H9 (cell line): Measurements from ENCODE around the gene GALR2. TPM values are rescaled to one million over a fixed set of nuclear protein-coding genes. Genes with fewer than 3 reads are reported as not detected.

Experiments
- DNase-seq: peaks from one replicate; pipeline ENCODE4 v3.0.0-alpha.2; 2017
- H2AFZ ChIP-seq: one replicate; pipeline ENCODE4 v1.6.1; 2013; ENCODE audit warnings: mild to moderate bottlenecking, low read length, control low read depth, moderate library complexity
- H2AK5ac ChIP-seq: 2 replicates; pipeline ENCODE4 v1.6.1; 2013; ENCODE audit warnings: low read length, control low read depth, mixed read lengths; ENCODE audit not compliant: insufficient read length
- H2BK120ac ChIP-seq: one replicate; pipeline ENCODE4 v1.6.1; 2013; ENCODE audit warnings: low read depth, mild to moderate bottlenecking, low read length, control low read depth, inconsistent platforms; ENCODE audit not compliant: poor library complexity, severe bottlenecking
- H2BK12ac ChIP-seq: 2 replicates; pipeline ENCODE4 v1.6.1; 2013; ENCODE audit warnings: low read length, control low read depth, mixed read lengths, low read depth; ENCODE audit not compliant: insufficient read length
- H2BK15ac ChIP-seq: 2 replicates; pipeline ENCODE4 v1.6.1; 2013; ENCODE audit warnings: low read depth, low read length, control low read depth
- H2BK20ac ChIP-seq: one replicate; pipeline ENCODE4 v1.6.1; 2013; ENCODE audit warnings: low read depth, mild to moderate bottlenecking, low read length, control low read depth, inconsistent platforms; ENCODE audit not compliant: poor library complexity, severe bottlenecking
- H2BK5ac ChIP-seq: 2 replicates; pipeline ENCODE4 v1.6.1; 2013; ENCODE audit warnings: low read length, control low read depth, mixed read lengths; ENCODE audit not compliant: insufficient read length
- H3K14ac ChIP-seq: 2 replicates; pipeline ENCODE4 v1.6.1; 2013; ENCODE audit warnings: low read length, control low read depth; ENCODE audit not compliant: insufficient read depth
- H3K18ac ChIP-seq: 2 replicates; pipeline ENCODE4 v1.6.1; 2013; ENCODE audit warnings: low read depth, mild to moderate bottlenecking, mixed read lengths, low read length, control low read depth; ENCODE audit not compliant: insufficient read length
- H3K23ac ChIP-seq: 2 replicates; pipeline ENCODE4 v1.6.1; 2013; ENCODE audit warnings: low read length, control low read depth, mixed read lengths, low read depth; ENCODE audit not compliant: insufficient read length
- H3K23me2 ChIP-seq: 2 replicates; pipeline ENCODE4 v1.6.1; 2013; ENCODE audit warnings: low read depth, mild to moderate bottlenecking, mixed read lengths, low read length, control low read depth; ENCODE audit not compliant: insufficient read length, poor library complexity, severe bottlenecking
- H3K27ac ChIP-seq: 2 replicates; pipeline ENCODE4 v1.5.1; 2013; ENCODE audit warnings: low read length, control low read depth, mixed read lengths, low read depth; ENCODE audit not compliant: insufficient read length
- H3K27me3 ChIP-seq: 2 replicates; pipeline ENCODE4 v1.6.1; 2013; ENCODE audit warnings: low read length, control low read depth, inconsistent platforms; ENCODE audit not compliant: insufficient read depth
- H3K4ac ChIP-seq: 2 replicates; pipeline ENCODE4 v1.6.1; 2013; ENCODE audit warnings: low read depth, mild to moderate bottlenecking, control low read depth, inconsistent platforms, low read length, moderate library complexity
- H3K4me1 ChIP-seq: 2 replicates; pipeline ENCODE4 v1.6.1; 2013; ENCODE audit warnings: low read length, control low read depth, inconsistent platforms; ENCODE audit not compliant: insufficient read depth
- H3K4me2 ChIP-seq: 2 replicates; pipeline ENCODE4 v1.6.1; 2013; ENCODE audit warnings: low read length, control low read depth, mixed read lengths; ENCODE audit not compliant: insufficient read length, insufficient read depth
- H3K56ac ChIP-seq: 2 replicates; pipeline ENCODE4 v1.6.1; 2013; ENCODE audit warnings: low read depth, mild to moderate bottlenecking, mixed read lengths, low read length, control low read depth; ENCODE audit not compliant: insufficient read length
- H3K79me1 ChIP-seq: 2 replicates; pipeline ENCODE4 v1.6.1; 2013; ENCODE audit warnings: low read depth, mild to moderate bottlenecking, moderate library complexity, low read length, control low read depth, inconsistent platforms; ENCODE audit not compliant: insufficient read depth, poor library complexity, severe bottlenecking
- H3K79me2 ChIP-seq: 2 replicates; pipeline ENCODE4 v1.6.1; 2013; ENCODE audit warnings: low read length, control low read depth, inconsistent platforms; ENCODE audit not compliant: insufficient read depth
- H3K9ac ChIP-seq: 2 replicates; pipeline ENCODE4 v1.6.1; 2013; ENCODE audit warnings: low read length, control low read depth, mixed read lengths; ENCODE audit not compliant: insufficient read length; ENCODE audit errors: extremely low read depth
- H3K9me3 ChIP-seq: one replicate; pipeline ENCODE4 v1.6.1; 2013; ENCODE audit warnings: low read depth, low read length, inconsistent platforms; ENCODE audit not compliant: control insufficient read depth
- H3T11ph ChIP-seq: one replicate; pipeline ENCODE4 v1.6.1; 2013; ENCODE audit warnings: mild to moderate bottlenecking, low read length, control low read depth, inconsistent platforms
- H4K20me1 ChIP-seq: one replicate; pipeline ENCODE4 v1.6.1; 2013; ENCODE audit not compliant: control insufficient read depth, insufficient read length, insufficient read depth
- H4K5ac ChIP-seq: 2 replicates; pipeline ENCODE4 v1.6.1; 2013; ENCODE audit warnings: low read depth, mild to moderate bottlenecking, mixed read lengths, low read length, control low read depth; ENCODE audit not compliant: insufficient read length
- H4K8ac ChIP-seq: replicated peaks from 2 replicates; pipeline ENCODE4 v1.6.1; 2013; ENCODE audit warnings: low read length, control low read depth, mixed read lengths, low read depth; ENCODE audit not compliant: insufficient read length
- H4K91ac ChIP-seq: 2 replicates; pipeline ENCODE4 v1.6.1; 2013; ENCODE audit warnings: low read depth, mild to moderate bottlenecking, moderate library complexity, mixed read lengths, low read length, control low read depth; ENCODE audit not compliant: insufficient read length
- H3K27ac Mint-ChIP-seq, 3 experiments: 2 replicates in 2 of 3; 3 replicates in 1 of 3; pipeline ENCODE4 v1.8.0; 2020 to 2021; ENCODE audit warnings: mixed read lengths in 3 of 3, mild to moderate bottlenecking in 1 of 3, moderate library complexity in 1 of 3
- H3K27me3 Mint-ChIP-seq: 2 replicates; pipeline ENCODE4 v1.8.0; 2021; ENCODE audit warnings: low read depth, mild to moderate bottlenecking, moderate library complexity, mixed read lengths
- H3K36me3 Mint-ChIP-seq, 3 experiments: 2 replicates in 2 of 3; 3 replicates in 1 of 3; pipeline ENCODE4 v1.8.0; 2020 to 2021; ENCODE audit warnings: low read depth in 3 of 3, mixed read lengths in 3 of 3; ENCODE audit not compliant: insufficient read depth in 1 of 3
- H3K4me1 Mint-ChIP-seq, 2 experiments: 2 replicates each; pipeline ENCODE4 v1.8.0; 2020; ENCODE audit warnings: mixed read lengths in 2 of 2
- H3K4me3 Mint-ChIP-seq, 2 experiments: 2 replicates in 1 of 2; 3 replicates in 1 of 2; pipeline ENCODE4 v1.8.0; 2020 to 2021; ENCODE audit warnings: mild to moderate bottlenecking in 2 of 2, mixed read lengths in 2 of 2, moderate library complexity in 1 of 2
- H3K9me3 Mint-ChIP-seq, 2 experiments: 2 replicates in 1 of 2; 3 replicates in 1 of 2; pipeline ENCODE4 v1.8.0; 2020; ENCODE audit warnings: mild to moderate bottlenecking in 2 of 2, mixed read lengths in 2 of 2, moderate library complexity in 1 of 2
- CTCF ChIP-seq: fragments of 200-600 bp; sonication (generic); conservative IDR thresholded peaks from 3 replicates; pipeline ENCODE4 v1.8.0; 2021; ENCODE audit warnings: antibody characterized with exemption, mild to moderate bottlenecking
- WGBS: extraction: QIAGEN DNeasy Blood & Tissue Kit; methylation state at CpG from one replicate; pipeline ENCODE4 v1.1.7; 2013; ENCODE audit warnings: missing lambda C conversion rate, low lambda C conversion rate, mixed read lengths; ENCODE audit not compliant: insufficient read length; ENCODE audit errors: extremely low coverage; 5-methylcytosine and 5-hydroxymethylcytosine counted together
- total RNA-seq: library from RNA; stranded (reverse); gene quantifications from 2 replicates; pipeline ENCODE4 v1.2.1, GENCODE V29; 2021

GALR2 gene
- total RNA-seq, 1 experiment from 2014 or later, result 0.81 TPM

DNA sequence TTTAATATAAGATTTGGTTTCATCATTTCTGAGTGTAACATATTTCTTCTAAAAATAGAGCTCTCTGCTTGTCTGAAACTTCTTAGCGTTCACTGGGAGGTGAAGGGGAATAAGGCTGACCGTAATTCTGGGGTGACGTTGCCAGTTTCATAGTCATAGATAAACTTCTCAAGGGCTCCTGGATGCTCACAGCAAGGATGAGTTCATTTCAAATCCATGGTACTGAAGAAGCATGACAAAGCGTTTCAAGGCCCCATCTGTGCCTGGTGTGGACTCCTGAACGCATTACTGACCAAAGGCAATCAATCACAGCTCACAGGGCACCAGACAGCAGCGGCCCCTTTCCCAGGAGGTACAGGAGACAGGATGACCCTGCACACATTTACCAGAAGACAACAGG lies 35.5 kb upstream of the GALR2 start:
- Histone ChIP-seq H3K18ac (no peak overlapping the region), H3K14ac (no peak overlapping the region), H3K27me3 (no peaks in the 10 kb centered on the region), H3K27ac (no peak overlapping the region), H3K23ac (no peak overlapping the region), H3K4me1 (no peaks in the 10 kb centered on the region; the same call in 1 of the 2 replicates), H2AK5ac (no peak overlapping the region), H2BK12ac (no peak overlapping the region), H3K23me2 (no peaks in the 10 kb centered on the region), H3K56ac (no peak overlapping the region), H3K9me3 (no peaks in the 10 kb centered on the region), H3K79me2 (no peaks in the 10 kb centered on the region), H2AFZ (no peak overlapping the region), H3T11ph (no peak overlapping the region), H3K9ac (no peak overlapping the region), H4K8ac (no peak overlapping the region), H4K91ac (no peak overlapping the region), H3K79me1 (no peaks in the 10 kb centered on the region), H4K5ac (no peak overlapping the region), H2BK120ac (no peak overlapping the region), H4K20me1 (no peaks in the 10 kb centered on the region), H2BK5ac (no peak overlapping the region), H3K4ac (no peak overlapping the region), H2BK15ac (no peak overlapping the region), H2BK20ac (no peak overlapping the region), H3K4me2 (no peak overlapping the region)
- Mint-ChIP-seq H3K4me3 (no peak overlapping the region; a peak in 1 of 5 replicates), H3K9me3 (no peaks in the 10 kb centered on the region), H3K36me3 (peaks cover 33 to 61% (median 51%) of the 10 kb centered on the region in 3 experiments), H3K4me1 (peaks cover 32 to 59% of the 10 kb centered on the region in 2 experiments), H3K27ac (peak overlapping the region in 2 of 3 experiments; percentile 6 to 63; a peak in 4 of 7 replicates), H3K27me3 (no peaks in the 10 kb centered on the region)
- DNase-seq, result no peak
- no peak for TF ChIP-seq CTCF
- WGBS, result no CpG with 5 or more reads among the region's 6 CpGs
